Smooth muscle cell (in vitro differentiated cells): ENCODE measurements around the gene ITGA1. TPM values are rescaled to one million over a fixed set of nuclear protein-coding genes. Genes with fewer than 3 reads are reported as not detected.

Experiments
- DNase-seq: peaks from one replicate; lab custom pipeline; 2025; ENCODE audit not compliant: unreplicated experiment; lab: John Stamatoyannopoulos, UW
- H2AFZ ChIP-seq: fragments of 200-600 bp; sonication (generic); 2 replicates; pipeline ENCODE4 v1.6.0; 2016; ENCODE audit warnings: antibody characterized with exemption, low read depth, mild to moderate bottlenecking
- H3F3A ChIP-seq: fragments of 200-600 bp; sonication (generic); 2 replicates; pipeline ENCODE4 v1.6.0; 2017; ENCODE audit warnings: antibody characterized with exemption, low read depth
- H3K27ac ChIP-seq: fragments of 200-600 bp; sonication (generic); 2 replicates; pipeline ENCODE4 v1.5.1; 2016; ENCODE audit warnings: low read depth, mild to moderate bottlenecking
- H3K27me3 ChIP-seq: fragments of 200-600 bp; sonication (generic); 2 replicates; pipeline ENCODE4 v1.6.1; 2016; ENCODE audit warnings: low read depth, mild to moderate bottlenecking
- H3K36me3 ChIP-seq: fragments of 200-600 bp; sonication (generic); 2 replicates; pipeline ENCODE4 v1.5.1; 2016; ENCODE audit warnings: low read depth
- H3K4me1 ChIP-seq: fragments of 200-600 bp; sonication (generic); 2 replicates; pipeline ENCODE4 v1.5.1; 2016; ENCODE audit warnings: low read depth
- H3K4me2 ChIP-seq: fragments of 200-600 bp; sonication (generic); 2 replicates; pipeline ENCODE4 v1.6.0; 2016; ENCODE audit warnings: mild to moderate bottlenecking
- H3K4me3 ChIP-seq: fragments of 200-600 bp; sonication (generic); 2 replicates; pipeline ENCODE4 v1.5.1; 2016; ENCODE audit warnings: mild to moderate bottlenecking
- H3K79me2 ChIP-seq: fragments of 200-600 bp; sonication (generic); 2 replicates; pipeline ENCODE4 v1.6.0; 2016; ENCODE audit warnings: low read depth, mild to moderate bottlenecking
- H3K9ac ChIP-seq: fragments of 200-600 bp; sonication (generic); 2 replicates; pipeline ENCODE4 v1.6.0; 2016; ENCODE audit warnings: low read depth
- H3K9me3 ChIP-seq: fragments of 200-600 bp; sonication (generic); replicated peaks from 2 replicates; pipeline ENCODE4 v1.5.1; 2016; ENCODE audit warnings: low read depth
- H4K20me1 ChIP-seq: fragments of 200-600 bp; sonication (generic); 2 replicates; pipeline ENCODE4 v1.6.0; 2016; ENCODE audit warnings: low read depth
- WGBS: methylation state at CpG from one replicate; pipeline ENCODE4 v1.1.7; 2016; ENCODE audit warnings: low lambda C conversion rate; 5-methylcytosine and 5-hydroxymethylcytosine counted together
- polyA plus RNA-seq: library from polyadenylated mRNA; unstranded; fragments of >200 nt; fragmentation: Nextera tagmentation; extraction: Ambion mirVana; gene quantifications from 2 replicates; pipeline ENCODE4 v1.2.1, GENCODE V29; 2016
- total RNA-seq: library from RNA; depleted of rRNA; stranded (reverse); fragments of >200 nt; gene quantifications from 2 replicates; pipeline ENCODE4 v1.2.3, GENCODE V29; 2014
- TF ChIP-seq, protein P1 (sequence below): fragments of 200-600 bp; sonication (generic); IDR thresholded peaks from 2 replicates; pipeline ENCODE4 v1.5.1; 2017; ENCODE audit warnings: borderline replicate concordance, mild to moderate bottlenecking, antibody characterized with exemption; ENCODE audit not compliant: insufficient read depth, poor library complexity, severe bottlenecking

The ITGA1 gene
- total and polyA plus RNA-seq, 2 experiments from 2014 or later, result 85.2 to 250 TPM

DNA sequence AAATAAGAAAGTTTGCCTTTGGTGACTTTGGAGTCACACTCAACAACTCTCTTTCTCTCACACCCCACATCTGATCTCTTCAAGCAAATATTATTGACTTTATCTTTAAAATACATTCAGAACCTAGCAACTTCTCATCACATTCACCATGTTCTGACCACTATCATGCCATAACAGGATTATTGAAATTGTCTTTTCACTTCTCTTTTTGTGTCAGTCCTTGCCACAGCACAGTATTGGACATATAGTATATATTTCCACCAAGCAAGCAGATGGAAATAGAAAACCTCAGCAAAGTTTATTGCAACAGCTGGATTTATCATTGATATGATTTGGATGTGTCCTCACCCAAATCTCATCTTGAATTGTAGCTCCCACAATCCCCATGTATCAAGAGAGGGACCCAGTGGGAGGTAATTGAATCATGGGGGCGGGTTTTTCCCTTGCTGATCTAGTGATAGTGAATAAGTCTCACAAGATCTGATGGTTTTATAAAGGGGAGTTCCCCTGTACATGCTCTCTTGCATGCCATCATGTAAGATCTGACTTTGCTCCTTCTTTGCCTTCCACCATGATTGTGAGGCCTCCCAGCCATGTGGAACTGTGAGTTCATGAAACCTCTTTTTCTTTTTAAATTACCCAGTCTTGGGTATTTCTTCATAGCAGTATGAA lies 26.9 kb upstream of the ITGA1 start:
- no peaks in the 10 kb centered on the region for H3K9me3 ChIP-seq

DNA sequence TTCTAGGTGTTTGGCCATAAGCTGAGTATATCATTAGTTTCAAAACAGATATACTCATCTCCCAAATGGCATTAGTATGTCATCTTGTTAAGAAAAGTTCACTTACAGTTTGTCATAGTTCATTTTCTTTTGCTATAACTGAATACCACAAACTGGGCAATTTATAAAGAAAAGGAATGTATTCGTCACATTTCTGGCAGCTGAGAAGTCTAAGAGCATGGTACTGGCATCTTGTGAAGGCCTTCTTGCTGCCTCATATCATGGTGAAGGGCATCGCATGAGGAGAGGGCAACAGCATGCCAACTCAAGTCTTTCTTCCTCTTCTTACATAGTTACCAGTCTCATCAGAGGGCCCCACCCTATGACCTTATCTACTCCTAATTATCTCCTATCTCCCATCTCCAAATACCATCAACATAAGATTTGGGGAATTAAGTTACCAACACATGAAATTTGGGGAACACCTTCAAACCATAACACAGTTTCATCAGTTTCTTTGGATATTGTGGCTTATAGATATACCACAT lies 20.4 kb upstream of the ITGA1 start:
- Histone ChIP-seq H4K20me1 (no peaks in the 10 kb centered on the region), H3K4me3 (no peak overlapping the region), H3F3A (peaks cover 4% of the 10 kb centered on the region), H3K27me3 (no peaks in the 10 kb centered on the region), H3K36me3 (no peaks in the 10 kb centered on the region), H3K4me2 (no peak overlapping the region), H2AFZ (no peak overlapping the region), H3K27ac (no peak overlapping the region), H3K79me2 (no peaks in the 10 kb centered on the region), H3K4me1 (no peaks in the 10 kb centered on the region), H3K9ac (no peak overlapping the region), H3K9me3 (no peaks in the 10 kb centered on the region)
- TF ChIP-seq, protein P1, sequence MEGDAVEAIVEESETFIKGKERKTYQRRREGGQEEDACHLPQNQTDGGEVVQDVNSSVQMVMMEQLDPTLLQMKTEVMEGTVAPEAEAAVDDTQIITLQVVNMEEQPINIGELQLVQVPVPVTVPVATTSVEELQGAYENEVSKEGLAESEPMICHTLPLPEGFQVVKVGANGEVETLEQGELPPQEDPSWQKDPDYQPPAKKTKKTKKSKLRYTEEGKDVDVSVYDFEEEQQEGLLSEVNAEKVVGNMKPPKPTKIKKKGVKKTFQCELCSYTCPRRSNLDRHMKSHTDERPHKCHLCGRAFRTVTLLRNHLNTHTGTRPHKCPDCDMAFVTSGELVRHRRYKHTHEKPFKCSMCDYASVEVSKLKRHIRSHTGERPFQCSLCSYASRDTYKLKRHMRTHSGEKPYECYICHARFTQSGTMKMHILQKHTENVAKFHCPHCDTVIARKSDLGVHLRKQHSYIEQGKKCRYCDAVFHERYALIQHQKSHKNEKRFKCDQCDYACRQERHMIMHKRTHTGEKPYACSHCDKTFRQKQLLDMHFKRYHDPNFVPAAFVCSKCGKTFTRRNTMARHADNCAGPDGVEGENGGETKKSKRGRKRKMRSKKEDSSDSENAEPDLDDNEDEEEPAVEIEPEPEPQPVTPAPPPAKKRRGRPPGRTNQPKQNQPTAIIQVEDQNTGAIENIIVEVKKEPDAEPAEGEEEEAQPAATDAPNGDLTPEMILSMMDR, result no peak
- WGBS, result 97% methylated on average over 2 of the region's 2 CpGs
- DNase-seq, result no peak

More for the DNA sequence above, 26.9 kb upstream of the ITGA1 start:
- no peaks in the 10 kb centered on the region for H3K4me1 ChIP-seq
- H2AFZ ChIP-seq, result no peak overlapping the region
- no peak overlapping the region for H3K4me3 ChIP-seq
- H3K4me2 ChIP-seq, result no peak overlapping the region
- no peak for DNase-seq
- no peaks in the 10 kb centered on the region for H3F3A ChIP-seq
- H4K20me1 ChIP-seq, result no peaks in the 10 kb centered on the region
- no peaks in the 10 kb centered on the region for H3K27me3 ChIP-seq
- no peaks in the 10 kb centered on the region for H3K79me2 ChIP-seq
- no peaks in the 10 kb centered on the region for H3K36me3 ChIP-seq
- 94% methylated on average over 1 of the region's 1 CpG for WGBS
- TF ChIP-seq, protein P1, result no peak
- no peak overlapping the region for H3K27ac ChIP-seq
- no peak overlapping the region for H3K9ac ChIP-seq

DNA sequence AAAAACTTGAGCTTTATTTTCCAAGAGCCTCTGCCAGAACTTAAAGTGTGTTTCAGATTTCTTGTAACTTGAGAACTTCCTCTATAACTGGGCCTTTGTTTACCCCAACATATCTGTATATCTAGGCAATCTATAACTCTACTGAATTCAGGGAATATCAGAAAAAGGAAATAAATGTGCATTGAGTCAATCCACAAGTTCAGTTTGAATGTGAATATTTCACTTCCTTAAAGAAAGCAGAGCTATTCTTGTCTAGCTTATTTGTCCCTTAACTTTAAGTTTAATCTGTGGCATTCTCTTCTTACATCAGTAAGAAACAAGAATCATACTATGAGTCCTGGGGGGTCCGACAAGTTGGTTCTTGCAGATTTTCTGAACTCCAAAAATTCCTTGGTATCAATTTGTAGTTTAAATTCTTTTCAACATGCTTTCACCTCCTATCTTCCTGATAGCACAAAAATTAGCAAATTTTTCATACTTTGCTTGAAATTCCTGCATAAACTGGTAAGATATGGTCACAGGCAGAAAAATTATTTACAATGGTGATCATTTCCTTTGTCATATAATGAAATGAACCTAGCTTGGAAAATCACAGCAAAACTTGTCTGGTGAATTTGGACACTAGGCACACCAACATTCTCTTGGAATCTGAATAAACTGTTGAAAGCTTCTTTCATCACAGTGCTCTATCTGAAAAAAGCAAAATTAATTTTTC lies 19.8 kb upstream of the ITGA1 start:
- Histone ChIP-seq H3K27ac (no peak overlapping the region), H3K4me3 (no peak overlapping the region), H3K4me2 (no peak overlapping the region), H3K9me3 (no peaks in the 10 kb centered on the region), H3K36me3 (no peaks in the 10 kb centered on the region), H2AFZ (no peak overlapping the region), H4K20me1 (no peaks in the 10 kb centered on the region), H3K79me2 (no peaks in the 10 kb centered on the region), H3F3A (peaks cover 4% of the 10 kb centered on the region), H3K4me1 (no peaks in the 10 kb centered on the region), H3K9ac (no peak overlapping the region), H3K27me3 (no peaks in the 10 kb centered on the region)
- no peak for DNase-seq
- 94% methylated on average over 1 of the region's 1 CpG for WGBS
- TF ChIP-seq, protein P1, result no peak

DNA sequence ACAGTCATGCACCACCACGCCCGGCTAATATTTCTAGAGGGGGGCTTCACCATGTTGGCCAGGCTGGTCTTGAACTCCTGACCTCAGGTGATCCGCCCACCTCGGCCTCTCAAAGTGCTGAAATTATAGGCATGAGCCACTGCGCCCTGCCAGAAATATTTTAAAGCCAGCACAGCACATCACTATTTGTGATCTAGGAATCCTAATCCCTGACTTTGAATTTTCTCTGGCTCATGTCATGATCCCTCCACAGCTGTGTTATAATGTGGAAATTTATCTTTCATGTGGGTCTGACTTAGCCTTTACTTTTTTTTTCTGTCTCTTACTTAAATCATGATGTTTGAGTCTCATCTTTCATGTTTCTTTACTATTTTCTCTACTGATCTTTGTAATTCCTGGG lies 18.7 kb upstream of the ITGA1 start:
- TF ChIP-seq, protein P1, result no peak
- H3K79me2 ChIP-seq, result no peaks in the 10 kb centered on the region
- H3K9ac ChIP-seq, result no peak overlapping the region
- H3K4me2 ChIP-seq, result no peak overlapping the region
- H3K9me3 ChIP-seq, result no peaks in the 10 kb centered on the region
- no peaks in the 10 kb centered on the region for H3K27me3 ChIP-seq
- H4K20me1 ChIP-seq, result no peaks in the 10 kb centered on the region
- no peak overlapping the region for H2AFZ ChIP-seq
- H3K27ac ChIP-seq, result no peak overlapping the region
- no peak overlapping the region for H3K4me3 ChIP-seq
- no peak for DNase-seq
- peaks cover 4% of the 10 kb centered on the region for H3K4me1 ChIP-seq
- peaks cover 4% of the 10 kb centered on the region for H3F3A ChIP-seq
- WGBS, result 79% methylated on average over 5 of the region's 5 CpGs
- H3K36me3 ChIP-seq, result no peaks in the 10 kb centered on the region
